HepG2 (cell line): ENCODE measurements around the gene KLHDC2. TPM values are rescaled to one million over a fixed set of nuclear protein-coding genes. Genes with fewer than 3 reads are reported as not detected.

Experiments used
- BRCA1 ChIP-seq: sonication (generic); formaldehyde crosslinking; IDR thresholded peaks from 2 replicates; pipeline ENCODE4 v1.4.0; 2020; ENCODE audit warnings: missing genetic modification reagents
- GATA4 ChIP-seq: sonication (generic); IDR thresholded peaks from 2 replicates; pipeline ENCODE4 v1.6.1; 2016; ENCODE audit warnings: antibody characterized with exemption, low read depth, borderline replicate concordance
- GPBP1L1 ChIP-seq: sonication (generic); formaldehyde crosslinking; IDR thresholded peaks from 2 replicates; pipeline ENCODE4 v1.5.0; 2020; ENCODE audit warnings: mild to moderate bottlenecking, missing genetic modification reagents
- HDAC6 ChIP-seq: fragments of 200-600 bp; sonication (generic); IDR thresholded peaks from 2 replicates; pipeline ENCODE4 v1.7.0; 2017; ENCODE audit warnings: mild to moderate bottlenecking, antibody characterized with exemption, low read length, low read depth
- HNF1B ChIP-seq: sonication (generic); formaldehyde crosslinking; IDR thresholded peaks from 2 replicates; pipeline ENCODE4 v1.5.1; 2020; ENCODE audit warnings: mild to moderate bottlenecking, moderate library complexity, missing genetic modification reagents
- MAZ ChIP-seq, 2 experiments: sonication (generic) in 1 of 2; formaldehyde crosslinking in 1 of 2; IDR thresholded peaks; 2 replicates each; pipeline versions ENCODE4 v1.5.0 to v1.6.1; 2012 to 2020; ENCODE audit warnings: low read depth in 2 of 2, mild to moderate bottlenecking in 2 of 2, borderline replicate concordance in 1 of 2, improper control_type of control experiment in 1 of 2, low read length in 1 of 2, missing genetic modification reagents in 1 of 2, moderate library complexity in 1 of 2
- MEF2D ChIP-seq: sonication (generic); formaldehyde crosslinking; IDR thresholded peaks from 2 replicates; pipeline ENCODE4 v1.5.1; 2020; ENCODE audit warnings: mild to moderate bottlenecking, missing genetic modification reagents
- MTERF4 ChIP-seq: sonication (generic); formaldehyde crosslinking; IDR thresholded peaks from 2 replicates; pipeline ENCODE4 v1.8.0; 2023; ENCODE audit warnings: mild to moderate bottlenecking, missing genetic modification reagents
- RXRB ChIP-seq: IDR thresholded peaks from 2 replicates; pipeline ENCODE4 v1.6.1; 2016; ENCODE audit warnings: borderline replicate concordance, missing genetic modification reagents, missing compliant biosample characterization
- SMARCC2 ChIP-seq: fragments of 450-650 bp; IDR thresholded peaks from 2 replicates; pipeline ENCODE4 v1.6.1; 2017; ENCODE audit warnings: antibody characterized with exemption, mild to moderate bottlenecking
- SMARCE1 ChIP-seq: fragments of 450-650 bp; IDR thresholded peaks from 2 replicates; pipeline ENCODE4 v1.6.1; 2017; ENCODE audit warnings: borderline replicate concordance
- TIGD3 ChIP-seq: sonication (generic); formaldehyde crosslinking; IDR thresholded peaks from 2 replicates; pipeline ENCODE4 v1.5.1; 2020; ENCODE audit warnings: mild to moderate bottlenecking, missing genetic modification reagents, borderline replicate concordance
- TRIM24 ChIP-seq: sonication (generic); formaldehyde crosslinking; IDR thresholded peaks from 2 replicates; pipeline ENCODE4 v1.8.0; 2022; ENCODE audit warnings: mild to moderate bottlenecking, missing genetic modification reagents
- ZBTB14 ChIP-seq: sonication (generic); formaldehyde crosslinking; IDR thresholded peaks from 2 replicates; pipeline ENCODE4 v1.4.0; 2020; ENCODE audit warnings: missing genetic modification reagents
- ZMAT3 ChIP-seq: sonication (generic); formaldehyde crosslinking; conservative IDR thresholded peaks from 2 replicates; pipeline ENCODE4 v1.7.0; 2021; ENCODE audit warnings: missing genetic modification reagents
- ZNF317 ChIP-seq: sonication (generic); formaldehyde crosslinking; IDR thresholded peaks from 2 replicates; pipeline ENCODE4 v1.5.0; 2020; ENCODE audit warnings: mild to moderate bottlenecking, missing genetic modification reagents
- ZNF33A ChIP-seq: sonication (generic); formaldehyde crosslinking; IDR thresholded peaks from 2 replicates; pipeline ENCODE4 v1.5.1; 2020; ENCODE audit warnings: missing genetic modification reagents, mild to moderate bottlenecking, moderate library complexity, borderline replicate concordance
- ZNF598 ChIP-seq: sonication (generic); formaldehyde crosslinking; IDR thresholded peaks from 2 replicates; pipeline ENCODE4 v1.5.1; 2020; ENCODE audit warnings: mild to moderate bottlenecking, missing genetic modification reagents, borderline replicate concordance
- ZNF746 ChIP-seq: sonication (generic); formaldehyde crosslinking; IDR thresholded peaks from 2 replicates; pipeline ENCODE4 v1.8.0; 2022; ENCODE audit warnings: mild to moderate bottlenecking, missing genetic modification reagents
- ZSCAN5A ChIP-seq: sonication (generic); formaldehyde crosslinking; IDR thresholded peaks from 2 replicates; pipeline ENCODE4 v1.8.0; 2022; ENCODE audit warnings: mild to moderate bottlenecking, missing genetic modification reagents, borderline replicate concordance
- polyA plus RNA-seq, 8 experiments: library from polyadenylated mRNA; depleted of rRNA in 3 of 8; stranded (reverse) in 7 of 8; unstranded in 1 of 8; fragments of >200 nt; fragmentation: Illumina TruSeq in 4 of 8; extraction: Trizol in 4 of 8; gene quantifications; 2 replicates each; pipeline versions ENCODE4 v1.2.1 to v1.2.3, GENCODE V29; 2011 to 2016; ENCODE audit warnings: low read depth in 4 of 8, missing spikeins in 1 of 8, mixed read lengths in 1 of 8; ENCODE audit not compliant: insufficient read depth in 1 of 8
- total RNA-seq, 5 experiments: library from RNA; depleted of rRNA; stranded (reverse); fragments of >200 nt; fragmentation: Illumina TruSeq; extraction: Trizol; gene quantifications; 2 replicates each; pipeline ENCODE4 v1.2.3, GENCODE V29; 2016; ENCODE audit warnings: low read depth in 1 of 5

Gene KLHDC2
- total and polyA plus RNA-seq, 2 of the 13 experiments (the other 11 are each of a cell fraction or from before 2014, with no cell fraction given): 95.5 to 170 TPM

- TF ChIP-seq RXRB: no peak; the same call in none of the 2 replicates
- no peak for TF ChIP-seq ZNF33A
- no peak for TF ChIP-seq GATA4
- TF ChIP-seq ZNF746 (CRISPR knock-in tag): no peak; the same call in 1 of the 2 replicates
- TF ChIP-seq SMARCE1: no peak
- TF ChIP-seq TRIM24: no peak
- no peak for TF ChIP-seq HNF1B (CRISPR knock-in tag)
- peak; percentile 44; the same call in 1 of the 2 replicates for TF ChIP-seq ZMAT3 (CRISPR knock-in tag)
- 0 out of 2 replicates have a peak, but pooled peaks have one; percentile 41 for TF ChIP-seq MTERF4
- TF ChIP-seq BRCA1 (CRISPR knock-in tag): no peak
- no peak for TF ChIP-seq MAZ (IDR thresholded peaks at IDR 0.05; ENCODE audit: borderline replicate concordance, low read depth, low read length)
- 0 out of 2 replicates have a peak, but pooled peaks have one; percentile 8 for TF ChIP-seq MAZ (CRISPR knock-in tag; IDR thresholded peaks at IDR 0.05; ENCODE audit: low read depth)
- TF ChIP-seq TIGD3 (CRISPR knock-in tag): no peak
- no peak; the same call in 1 of the 2 replicates for TF ChIP-seq MEF2D (CRISPR knock-in tag)
- TF ChIP-seq ZBTB14 (CRISPR knock-in tag): no peak
- no peak for TF ChIP-seq GPBP1L1 (CRISPR knock-in tag)
- peak; percentile 87; the same call in 1 of the 2 replicates for TF ChIP-seq ZNF598
- no peak for TF ChIP-seq HDAC6
- TF ChIP-seq ZNF317 (CRISPR knock-in tag): no peak
- TF ChIP-seq ZSCAN5A (CRISPR knock-in tag): no peak; the same call in 1 of the 2 replicates
- no peak for TF ChIP-seq SMARCC2
Observed at GRCh38 chr14:49768301-49769121, 558 bp downstream of the KLHDC2 start (continued).
